ENCODE results near the gene TNFSF13.

TNFSF13 gene

GRCh38 chr17:7573324-7574080 lies 15.0 kb downstream of the TNFSF13 start:
- H3K4me3 ChIP-seq (replicated peaks in 1 of 2; ENCODE audit: low read depth in 2 of 2, low read length in 2 of 2): peak overlapping the region; percentile 98 to 99
- no peak for TF ChIP-seq CTCF (IDR thresholded peaks at IDR 0.05; ENCODE audit: low read depth, low read length)
- peak; percentile 94 to 97 for DNase-seq (ENCODE audit: low read depth in 2 of 2)

- DNase-seq (ENCODE audit: low read depth in 2 of 2): peak in 1 of 2 donors; percentile 35
- peak overlapping the region; percentile 98 to 99 for H3K4me3 ChIP-seq (replicated peaks in 1 of 2; ENCODE audit: low read depth in 2 of 2, low read length in 2 of 2)
- TF ChIP-seq CTCF (IDR thresholded peaks at IDR 0.05; ENCODE audit: low read depth, low read length): no peak
These were observed 15.8 kb downstream of the TNFSF13 start for GRCh38 chr17:7574176-7574953.

GRCh38 chr17:7575481-7575883 lies 16.9 kb downstream of the TNFSF13 start:
- TF ChIP-seq CTCF (IDR thresholded peaks at IDR 0.05; ENCODE audit: low read depth, low read length): no peak
- no peak for DNase-seq (ENCODE audit: low read depth in 2 of 2)
- peak overlapping the region in 1 of 2 donors; percentile 99 for H3K4me3 ChIP-seq (replicated peaks in 1 of 2; ENCODE audit: low read depth in 2 of 2, low read length in 2 of 2)

- TF ChIP-seq CTCF (IDR thresholded peaks at IDR 0.05; ENCODE audit: low read depth, low read length): no peak
- peak overlapping the region in 1 of 2 donors; percentile 99 for H3K4me3 ChIP-seq (replicated peaks in 1 of 2; ENCODE audit: low read depth in 2 of 2, low read length in 2 of 2)
- DNase-seq (ENCODE audit: low read depth in 2 of 2): no peak
These were observed 17.4 kb downstream of the TNFSF13 start for GRCh38 chr17:7575959-7576358.

GRCh38 chr17:7576432-7576937 lies 17.9 kb downstream of the TNFSF13 start:
- no peak overlapping the region for H3K4me3 ChIP-seq (replicated peaks in 1 of 2; ENCODE audit: low read depth in 2 of 2, low read length in 2 of 2)
- no peak for TF ChIP-seq CTCF (IDR thresholded peaks at IDR 0.05; ENCODE audit: low read depth, low read length)

GRCh38 chr17:7577327-7578199 lies 19.0 kb downstream of the TNFSF13 start:
- H3K4me3 ChIP-seq (replicated peaks in 1 of 2; ENCODE audit: low read depth in 2 of 2, low read length in 2 of 2): no peak overlapping the region
- no peak for DNase-seq (ENCODE audit: low read depth in 2 of 2)
- no peak for TF ChIP-seq CTCF (IDR thresholded peaks at IDR 0.05; ENCODE audit: low read depth, low read length)

More at GRCh38 chr17:7576432-7576937, 17.9 kb downstream of the TNFSF13 start:
- no peak for DNase-seq (ENCODE audit: low read depth in 2 of 2)

All from cardiac fibroblast (primary cell).